Sciatic nerve (tissue), 2 donors: ENCODE results near the gene MAST4. TPM values are rescaled to one million over a fixed set of nuclear protein-coding genes. Genes with fewer than 3 reads are reported as not detected.

Experiments used
- ATAC-seq: fragments of 200-7000 bp; cut with Tn5 transposase; one replicate; pipeline ENCODE4 v1.9.1; 2020; ENCODE audit warnings: mild to moderate bottlenecking, moderate library complexity
- DNase-seq: peaks from one replicate; pipeline ENCODE4 v3.0.0-alpha.2; 2020; ENCODE audit warnings: low spot score
- intact Hi-C: fragments of 100-400 bp; cut with DNase I; formaldehyde crosslinking; loops from one replicate; pipeline ENCODE4 v1.14.2; 2022
- total RNA-seq: library from RNA; stranded (reverse); fragmentation: NEBNext Ultra II Directional; extraction: Animal tissue kit (Norgen Biotek cat#: 25700); gene quantifications from one replicate; pipeline ENCODE4 v1.2.1, GENCODE V29; 2021
- donor health status: DM: no; HTN: no; CAD: no.
- donor health status: DM: no; HTN: no; CAD: no.

MAST4 gene
- total RNA-seq, 1 donor from 2014 or later, result 47.9 TPM

DNA sequence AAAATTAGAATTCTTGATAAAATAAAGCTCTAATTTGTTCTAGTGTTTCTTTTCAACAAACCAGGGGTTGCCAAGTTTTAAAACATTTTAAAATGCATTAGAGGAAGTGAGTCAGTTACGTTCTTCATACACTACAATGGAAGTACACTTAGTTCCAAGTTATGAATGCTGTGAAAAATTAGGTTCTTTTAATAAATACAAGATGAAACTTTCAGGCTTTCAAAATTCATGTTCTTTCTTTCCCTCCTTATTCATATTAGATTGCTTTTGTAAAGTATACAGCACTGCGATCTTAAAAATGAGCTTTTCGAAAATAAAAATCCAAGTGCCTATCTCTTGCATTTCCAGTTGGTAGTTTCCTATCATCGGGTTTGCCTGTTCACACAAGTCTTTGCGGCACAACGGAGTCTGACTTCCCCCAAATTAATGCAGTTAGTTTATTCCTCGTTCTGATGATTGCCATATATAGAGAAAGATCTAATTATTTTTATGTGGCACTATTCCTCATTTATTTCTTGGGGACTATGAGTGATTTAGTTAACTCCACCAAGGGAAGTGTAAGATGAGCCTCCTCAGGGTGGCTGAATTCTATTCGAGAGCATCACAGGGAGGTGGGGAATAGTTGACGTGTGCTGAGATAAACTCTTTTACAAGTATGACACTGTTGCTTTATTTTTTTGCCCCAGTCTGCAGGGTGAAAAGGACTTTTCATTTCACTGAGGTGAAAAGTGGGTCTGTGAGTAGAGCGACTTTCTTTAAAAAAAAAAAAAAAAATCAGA is 362.2 kb downstream of the MAST4 start:
- intact Hi-C loops, result no loop called here
- ATAC-seq (peak; percentile 93), DNase-seq (no peak)

DNA sequence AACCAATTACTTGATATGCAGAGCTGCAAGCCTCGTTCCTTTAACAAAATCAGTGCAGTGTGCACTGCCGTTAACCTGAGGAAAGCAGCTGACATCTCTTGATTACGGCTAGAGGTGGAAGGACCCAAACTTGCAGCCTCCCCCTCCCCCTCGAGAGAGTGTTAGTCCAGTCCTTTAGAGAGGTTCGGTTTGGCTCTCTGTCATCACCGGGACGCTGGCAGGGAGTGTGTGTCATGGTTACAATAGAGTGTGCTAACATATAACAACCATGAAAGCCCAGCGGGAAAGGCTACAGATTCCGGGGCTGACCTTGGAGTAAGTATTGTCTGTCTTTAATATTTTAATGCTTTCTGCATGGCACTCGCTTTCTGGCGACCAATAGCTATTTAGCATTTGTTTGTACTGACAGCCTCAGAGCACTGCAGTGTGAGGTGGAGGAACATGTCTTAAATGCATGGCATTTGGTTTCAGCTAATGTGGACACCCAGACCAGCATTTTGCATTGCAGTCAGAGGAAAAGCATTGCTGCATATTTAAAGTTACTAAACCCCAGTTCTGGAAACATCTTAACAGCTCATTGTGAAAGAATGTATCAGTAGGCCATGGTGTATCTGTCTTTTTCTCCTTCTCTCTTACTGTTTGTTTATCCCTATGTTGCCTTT is 362.9 kb downstream of the MAST4 start:
- DNase-seq (no peak), ATAC-seq (peak; percentile 67)
- intact Hi-C loops, result no loop called here

DNA sequence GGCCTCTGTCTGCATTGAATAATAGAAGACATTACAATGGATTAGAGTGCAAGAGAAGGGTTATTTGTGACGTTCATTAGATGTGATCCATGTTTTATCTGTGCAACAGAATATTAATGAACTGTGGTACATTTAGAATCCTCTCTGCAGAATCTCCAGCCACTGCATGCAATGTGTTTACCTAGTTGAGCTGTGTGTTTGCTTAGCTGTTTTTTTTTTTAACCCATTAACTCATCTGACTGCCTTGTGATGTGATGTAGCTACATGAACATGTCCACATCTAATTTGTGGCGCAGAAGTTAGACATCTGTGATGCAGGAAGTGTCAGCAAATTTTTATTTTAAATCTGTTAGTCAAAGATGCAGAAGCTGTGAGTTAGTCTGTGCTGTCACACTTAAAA is 363.5 kb downstream of the MAST4 start:
- intact Hi-C loops, result no loop called here
- ATAC-seq (peak; percentile 13), DNase-seq (no peak)

DNA sequence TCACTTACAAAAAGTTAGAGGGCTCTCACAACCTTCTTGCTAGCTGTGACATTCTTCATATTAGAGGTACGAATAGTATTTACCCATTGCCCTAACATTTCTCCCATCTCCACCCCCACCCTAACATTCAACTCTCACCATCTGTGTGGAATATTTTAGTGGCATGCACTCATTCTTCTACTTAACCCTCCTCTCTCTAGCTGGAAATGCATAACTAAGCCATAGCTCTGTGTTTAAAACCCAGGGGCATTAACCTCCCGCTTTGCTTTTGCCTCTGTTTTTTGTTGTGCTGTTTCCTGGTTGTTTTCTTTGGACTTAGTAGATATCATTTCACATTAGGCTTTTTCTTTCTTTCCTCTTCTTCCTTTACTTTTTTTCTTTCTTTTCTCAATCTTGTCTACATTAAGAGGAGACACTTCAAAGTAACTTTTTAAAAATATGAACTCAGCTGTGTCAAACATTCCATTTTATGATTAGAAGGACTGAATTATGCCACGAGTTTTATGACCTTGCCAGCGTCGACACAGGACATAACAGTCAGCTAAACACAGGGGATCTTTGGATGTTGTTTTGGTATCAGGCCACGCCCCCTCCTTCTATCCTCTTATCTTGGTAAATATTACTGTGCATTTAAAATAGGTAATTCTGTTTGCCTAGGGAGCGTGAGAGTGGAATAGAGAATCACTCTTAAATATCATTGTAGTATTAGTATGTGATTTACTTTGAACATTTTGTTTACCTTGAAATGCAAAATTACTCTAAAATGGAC is 364.4 kb downstream of the MAST4 start:
- DNase-seq, result no peak
- ATAC-seq, result no peak
- intact Hi-C loops, result no loop called here

DNA sequence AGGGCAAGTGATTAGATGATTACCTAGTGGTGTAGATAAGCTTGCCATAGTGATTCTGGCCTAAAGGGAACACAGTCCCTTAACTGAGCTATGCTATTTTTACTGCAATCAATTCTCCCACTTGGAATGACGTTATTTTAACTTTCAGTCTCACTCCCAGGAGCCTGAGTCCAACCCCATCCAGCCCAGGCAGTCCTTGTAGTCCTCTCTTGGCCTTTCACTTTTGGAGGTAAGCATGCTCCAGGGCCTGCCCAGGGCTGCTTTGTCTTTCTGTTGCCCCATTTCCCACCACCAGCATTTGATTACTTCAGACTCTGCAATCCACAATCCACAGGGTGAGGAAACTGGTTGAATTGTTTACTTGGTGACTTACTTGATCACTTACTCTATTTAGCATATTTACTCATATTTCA is 367.4 kb downstream of the MAST4 start:
- intact Hi-C loops, result no loop called here
- ATAC-seq (no peak), DNase-seq (no peak)

DNA sequence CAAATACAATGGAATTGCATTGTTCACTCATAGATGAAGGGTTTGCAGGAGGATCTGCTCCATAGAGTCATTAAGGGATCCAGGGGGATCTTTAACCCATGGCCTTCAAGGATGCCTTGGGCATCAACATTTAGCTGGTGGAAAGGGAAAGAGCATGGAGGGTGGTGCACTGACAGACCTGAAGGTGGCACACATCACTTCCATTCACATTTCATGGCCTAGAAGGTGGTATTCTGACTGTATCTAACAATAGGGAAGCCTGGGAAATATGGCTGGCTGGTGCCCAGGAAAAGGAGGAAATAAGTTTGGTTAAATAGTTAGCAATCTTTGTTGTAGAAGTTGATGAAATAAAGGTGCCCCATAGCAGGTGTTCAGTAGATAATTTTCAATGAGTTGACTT is 370.2 kb downstream of the MAST4 start:
- DNase-seq (no peak), ATAC-seq (no peak)
- intact Hi-C loops, result no loop called here

DNA sequence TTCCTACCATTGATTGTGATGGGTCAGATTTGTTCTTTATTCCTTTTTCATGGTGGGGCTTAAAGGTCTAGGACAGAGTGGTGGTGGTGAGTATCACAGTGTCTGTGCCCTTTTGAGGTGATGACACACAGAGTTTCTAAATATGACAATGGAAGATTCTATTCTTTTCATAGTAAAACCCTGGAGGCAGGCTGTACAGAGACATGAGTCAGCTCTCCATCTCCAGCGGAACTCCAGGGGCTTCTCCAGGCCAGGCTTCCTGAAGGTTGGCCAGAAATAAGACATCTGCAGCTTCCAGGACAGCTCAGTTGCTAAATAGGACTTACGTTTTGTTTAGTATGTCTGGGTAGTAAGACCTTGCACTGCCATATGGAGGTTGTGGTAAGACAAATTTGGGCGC is 370.9 kb downstream of the MAST4 start:
- ATAC-seq, result no peak
- DNase-seq, result no peak
- intact Hi-C loops, result no loop called here

DNA sequence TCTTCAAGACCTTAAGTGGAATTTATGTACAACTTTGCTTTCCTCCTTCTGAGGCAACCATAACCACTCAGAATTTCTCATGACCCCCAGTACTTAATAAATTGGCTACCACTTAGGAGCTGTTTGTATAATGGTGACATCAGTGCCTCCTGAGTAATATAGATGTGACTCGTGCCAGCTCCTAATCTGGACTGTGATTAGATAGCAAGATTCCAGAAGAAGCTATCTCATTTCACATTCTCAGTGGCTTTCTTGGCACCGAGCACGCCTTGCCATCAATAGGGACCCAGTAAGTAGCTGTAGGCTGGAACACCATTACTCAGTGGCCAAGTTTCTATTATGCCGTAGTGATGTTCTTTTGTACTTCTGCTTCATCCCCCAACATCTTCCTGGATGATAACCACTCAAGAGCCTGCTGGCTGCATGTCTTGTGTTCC is 371.7 kb downstream of the MAST4 start:
- ATAC-seq (no peak), DNase-seq (no peak)
- intact Hi-C loops, result no loop called here

DNA sequence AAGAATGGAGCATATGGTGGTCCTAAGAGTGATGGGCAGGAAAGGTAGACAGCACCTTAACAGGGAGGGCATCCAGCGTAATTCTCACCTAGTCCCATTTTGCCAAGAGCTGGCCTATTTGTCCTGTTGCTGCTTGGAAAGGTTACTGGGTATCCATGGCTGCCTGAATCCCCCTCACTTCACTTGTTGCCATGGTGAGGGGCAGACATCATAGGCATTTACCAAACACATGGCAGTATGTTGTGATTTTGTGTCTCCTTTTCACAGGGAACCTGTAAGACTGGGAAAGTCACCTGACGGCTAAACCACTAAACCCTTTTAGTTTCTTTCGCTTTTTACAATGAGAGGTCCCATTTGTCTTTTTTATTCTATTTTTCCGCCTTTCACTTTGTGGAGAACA is 373.3 kb downstream of the MAST4 start:
- ATAC-seq, result no peak
- intact Hi-C loops, result no loop called here
- DNase-seq, result no peak

DNA sequence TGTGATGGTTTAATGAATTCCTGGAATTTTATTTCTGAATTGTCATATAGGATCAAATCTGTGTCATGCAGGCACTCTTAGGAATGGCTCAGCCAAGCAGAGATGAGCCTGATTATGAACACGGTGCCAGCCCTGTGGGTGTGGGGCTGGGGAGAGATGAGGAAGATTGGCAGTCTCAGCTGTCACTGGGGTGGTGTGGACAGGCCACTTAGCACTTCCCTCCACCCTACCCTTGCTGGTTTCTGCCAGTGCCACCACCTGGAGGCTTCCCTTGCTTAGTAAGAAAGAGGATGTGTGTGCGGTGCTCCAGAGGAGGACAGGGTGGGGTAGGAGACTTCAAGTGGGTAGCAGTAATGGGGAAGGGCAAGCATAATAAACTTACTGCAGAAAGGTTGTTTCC is 373.8 kb downstream of the MAST4 start:
- no peak for DNase-seq
- intact Hi-C loops, result no loop called here
- no peak for ATAC-seq

DNA sequence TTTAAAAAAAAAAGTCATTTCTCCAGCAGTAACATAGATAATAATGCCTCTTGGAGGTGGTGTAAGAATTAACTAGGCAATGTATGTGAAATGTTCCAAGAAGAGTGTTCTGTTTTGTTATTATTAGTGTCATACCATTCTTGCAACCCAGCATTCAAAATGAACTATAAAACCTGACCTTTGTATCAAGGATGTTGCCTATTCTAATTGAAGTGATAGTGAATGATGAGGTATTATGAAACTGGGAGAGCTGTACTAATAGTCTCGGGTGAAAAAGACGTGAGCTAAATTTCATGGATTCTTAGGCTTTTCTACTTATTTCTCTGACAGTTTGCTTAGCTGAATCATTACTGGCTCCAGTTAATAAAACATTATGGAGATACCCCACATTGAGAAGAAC is 375.8 kb downstream of the MAST4 start:
- DNase-seq (no peak), ATAC-seq (no peak)
- intact Hi-C loops, result no loop called here

DNA sequence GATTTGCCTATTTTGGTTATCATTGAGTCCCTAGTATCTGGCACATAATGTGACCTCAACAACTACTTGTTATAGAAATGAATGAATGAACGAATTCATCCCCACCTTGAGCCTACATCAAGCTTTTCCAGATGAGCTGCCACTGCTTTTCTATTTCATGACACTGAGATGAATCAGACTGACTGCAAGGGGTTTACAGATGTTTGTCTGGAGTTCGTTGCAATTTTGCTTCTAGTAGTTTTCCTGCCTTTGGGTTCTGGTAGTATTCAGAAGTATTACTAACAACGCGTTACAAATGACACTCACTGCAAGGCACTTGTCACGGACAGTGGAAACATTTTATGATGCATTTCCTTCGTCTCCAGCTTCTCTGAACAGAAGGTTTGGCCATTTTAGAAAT is 378.1 kb downstream of the MAST4 start:
- intact Hi-C loops, result no loop called here
- DNase-seq (no peak), ATAC-seq (no peak)

DNA sequence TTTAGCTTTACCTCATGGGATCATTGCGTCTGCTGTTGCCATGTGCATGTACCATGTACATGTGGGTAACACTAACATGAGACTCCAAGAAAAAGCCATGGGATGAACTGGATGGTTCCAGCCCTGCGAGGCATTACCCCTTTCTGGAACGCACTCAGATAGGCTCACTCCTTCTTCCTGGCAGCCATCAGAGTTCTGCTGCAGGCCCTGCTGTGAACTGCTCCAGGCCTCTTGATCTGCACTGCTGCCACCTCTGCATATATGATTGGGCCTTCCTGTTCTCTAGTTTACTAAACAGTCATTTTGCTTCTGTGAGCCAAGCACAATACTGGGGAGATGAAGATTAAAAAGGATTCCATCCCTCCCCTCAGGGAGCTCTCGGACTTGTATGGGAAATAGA is 379.9 kb downstream of the MAST4 start:
- intact Hi-C loops, result no loop called here
- DNase-seq (no peak), ATAC-seq (no peak)

DNA sequence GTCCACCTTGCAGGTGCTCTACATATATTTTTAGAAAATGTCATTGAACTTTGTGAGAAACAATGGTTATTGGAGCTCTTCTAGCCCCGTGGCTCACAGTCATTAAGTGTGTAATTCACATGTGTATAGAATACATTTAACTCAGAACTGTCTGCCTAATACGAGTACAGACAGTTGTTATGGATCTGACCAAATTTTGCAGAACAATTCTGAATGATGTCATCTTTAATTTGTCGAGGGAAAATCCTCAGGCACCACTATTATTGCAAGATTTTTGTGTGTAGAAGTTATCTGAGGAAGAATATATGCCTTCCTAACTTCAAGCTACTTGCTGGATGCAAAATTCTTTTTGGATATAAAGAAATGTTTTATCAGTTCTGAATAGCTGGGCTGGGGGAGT is 383.5 kb downstream of the MAST4 start:
- DNase-seq, result no peak
- ATAC-seq, result no peak
- intact Hi-C loops, result no loop called here

DNA sequence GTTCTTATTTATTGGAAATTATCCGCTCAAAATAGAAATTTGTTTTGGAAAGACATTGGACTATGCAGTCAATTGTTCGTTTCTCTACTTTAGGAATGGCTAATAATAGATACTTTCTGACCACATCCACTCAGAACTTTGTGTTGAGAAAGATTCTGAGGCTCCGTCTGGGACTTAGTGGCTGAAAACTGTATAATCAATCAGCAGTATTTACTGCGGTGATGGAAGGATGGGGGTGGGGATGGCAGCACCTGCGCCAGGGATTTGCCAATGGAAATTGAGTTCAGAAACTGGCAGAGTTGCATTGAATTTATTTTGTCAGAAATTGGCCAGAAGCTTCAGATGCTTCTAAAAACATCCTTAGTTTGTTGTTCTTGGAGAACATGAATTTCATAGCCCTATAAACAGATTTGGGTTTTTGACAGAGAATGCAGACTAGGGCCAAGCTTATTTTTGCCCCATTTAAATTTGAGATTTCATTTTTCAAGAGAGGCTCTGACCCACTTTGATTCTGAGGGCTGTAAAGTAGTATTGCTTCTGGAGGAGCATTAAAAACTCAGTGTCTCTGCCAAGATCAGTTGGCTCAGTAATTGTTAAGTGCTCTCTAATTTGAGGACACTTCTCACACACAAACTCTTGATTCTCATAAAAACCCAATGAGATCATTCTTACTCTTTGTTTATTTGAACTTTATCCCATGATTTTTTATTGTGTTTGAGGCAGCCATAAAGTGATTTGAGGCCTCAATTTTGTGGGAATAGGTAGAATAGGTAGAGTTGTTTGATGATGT is 385.3 kb downstream of the MAST4 start:
- ATAC-seq, result peak; percentile 55
- DNase-seq, result no peak
- intact Hi-C loops, result no loop called here

DNA sequence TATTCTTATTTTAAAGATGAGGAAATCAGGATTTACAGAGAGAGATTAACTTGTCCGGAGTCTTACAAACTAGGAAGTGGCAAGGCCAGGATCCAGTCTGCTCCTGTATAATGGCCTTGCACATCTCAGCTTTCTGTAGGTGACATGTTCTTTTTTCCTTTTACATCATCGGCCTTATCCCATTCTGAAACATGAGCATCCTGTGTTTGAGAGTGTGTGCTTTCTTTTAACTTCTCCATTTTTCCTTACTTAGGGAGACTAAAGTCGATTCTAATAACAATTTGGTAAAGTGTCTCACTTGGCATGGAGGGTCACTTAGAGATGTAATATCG is 385.8 kb downstream of the MAST4 start:
- no peak for DNase-seq
- no peak for ATAC-seq
- intact Hi-C loops, result no loop called here

DNA sequence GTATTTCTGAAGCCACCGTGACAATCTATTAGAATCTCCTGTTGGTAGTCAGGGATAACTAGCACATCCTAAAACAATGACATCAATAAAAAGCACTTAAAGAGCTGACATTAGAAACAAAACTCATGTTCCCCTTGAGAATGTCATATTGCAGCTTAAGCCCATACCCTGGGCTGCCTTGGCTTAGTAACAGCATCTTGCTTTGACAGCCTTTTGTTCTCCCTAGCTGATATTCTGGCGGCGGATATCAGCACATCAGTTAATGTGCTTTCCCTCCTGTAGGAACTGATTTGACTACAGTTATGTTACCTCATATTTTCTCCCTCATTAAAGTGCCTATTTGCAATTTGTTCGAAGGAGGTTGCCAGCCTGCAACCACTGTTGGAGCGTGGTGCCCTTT is 386.3 kb downstream of the MAST4 start:
- no peak for ATAC-seq
- intact Hi-C loops, result no loop called here
- no peak for DNase-seq

DNA sequence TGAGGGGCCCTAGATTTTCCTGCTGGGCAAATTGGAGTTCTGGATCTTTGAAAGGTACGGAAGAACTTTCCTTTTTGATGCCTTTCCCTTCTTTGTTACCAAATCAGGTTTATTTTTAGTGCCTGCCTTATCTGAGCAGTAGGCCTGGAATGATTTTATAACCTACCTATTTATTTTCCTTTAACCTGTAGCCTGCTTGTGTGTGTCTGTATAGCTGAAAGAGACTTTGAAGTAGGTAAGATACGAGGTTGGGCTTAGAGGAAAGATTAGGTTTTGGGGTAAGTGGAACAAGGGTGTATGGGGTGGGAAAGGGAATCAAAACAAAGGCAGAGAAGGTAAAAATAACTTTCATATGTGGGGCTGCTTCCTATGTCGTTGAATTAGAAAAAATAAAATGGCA is 389.2 kb downstream of the MAST4 start:
- intact Hi-C loops, result no loop called here
- DNase-seq (no peak), ATAC-seq (no peak)

DNA sequence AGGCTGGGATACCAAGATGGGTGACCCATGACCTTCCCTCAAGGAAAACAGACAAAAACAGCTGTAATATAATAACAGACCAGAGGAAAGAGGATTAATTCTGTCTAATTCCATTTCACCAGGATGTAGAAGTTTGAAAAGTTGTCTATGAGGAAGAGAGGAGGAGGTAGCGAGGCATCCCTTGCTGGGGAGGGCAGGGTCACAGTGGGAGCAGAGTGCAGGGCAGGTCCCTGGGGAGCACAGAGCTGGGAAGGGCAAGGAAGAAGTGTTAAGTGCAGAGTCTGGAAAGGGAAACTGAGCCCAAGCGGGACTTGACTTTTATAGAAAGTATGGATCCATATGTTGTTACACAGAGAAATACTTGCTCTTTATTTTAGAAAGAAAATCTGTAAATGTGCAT is 389.8 kb downstream of the MAST4 start:
- DNase-seq, result no peak
- no peak for ATAC-seq
- intact Hi-C loops, result no loop called here

DNA sequence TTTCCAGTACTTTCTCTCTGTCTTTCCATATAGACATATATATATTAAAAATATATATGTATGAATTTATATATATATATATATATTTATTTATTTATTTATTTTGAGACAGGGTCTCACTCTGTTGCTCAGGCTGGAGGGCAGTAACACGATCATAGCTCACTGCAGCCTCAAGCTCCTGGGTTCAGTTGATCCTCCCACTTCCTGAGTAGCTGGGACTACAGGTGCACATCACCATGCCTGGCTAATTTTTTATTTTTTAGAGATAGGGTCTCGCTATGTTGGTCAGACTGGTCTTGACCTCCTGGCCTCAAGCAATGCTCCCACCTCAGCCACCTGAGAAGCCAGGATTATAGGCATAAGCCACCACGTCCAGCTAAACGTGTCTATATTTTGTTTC is 390.3 kb downstream of the MAST4 start:
- ATAC-seq (no peak), DNase-seq (no peak)
- intact Hi-C loops, result no loop called here
